GM18909 (cell line): ENCODE measurements around the gene TMEM132D.

Source experiments
- ATAC-seq: cut with Tn5 transposase; IDR thresholded peaks from one replicate; pipeline ENCODE4 v1.9.1; 2021; ENCODE audit warnings: mild to moderate bottlenecking; ENCODE audit not compliant: unreplicated experiment, poor library complexity

TMEM132D gene

GRCh38 chr12:129483111-129483893 is 420.5 kb downstream of the TMEM132D start:
- no peak for ATAC-seq

DNA sequence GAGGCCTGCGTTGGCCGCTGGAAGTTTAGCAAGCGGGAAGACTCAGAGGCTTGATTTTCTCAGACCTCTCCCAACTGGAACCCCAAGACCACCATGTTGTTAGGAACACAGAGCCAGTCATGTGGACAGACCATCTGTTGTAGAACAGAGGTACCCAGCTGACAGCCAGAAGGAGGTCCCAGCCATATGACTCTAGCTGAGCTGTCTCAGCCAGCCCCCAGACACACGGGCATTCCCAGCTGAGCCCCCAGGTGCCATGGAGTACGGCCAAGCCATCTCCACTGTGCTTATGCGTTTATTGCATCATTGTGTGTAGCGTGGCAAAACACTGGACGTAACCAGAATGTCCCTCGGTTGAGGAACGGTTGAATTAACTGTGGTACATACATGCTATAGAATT is 421.9 kb downstream of the TMEM132D start:
- no peak for ATAC-seq

DNA sequence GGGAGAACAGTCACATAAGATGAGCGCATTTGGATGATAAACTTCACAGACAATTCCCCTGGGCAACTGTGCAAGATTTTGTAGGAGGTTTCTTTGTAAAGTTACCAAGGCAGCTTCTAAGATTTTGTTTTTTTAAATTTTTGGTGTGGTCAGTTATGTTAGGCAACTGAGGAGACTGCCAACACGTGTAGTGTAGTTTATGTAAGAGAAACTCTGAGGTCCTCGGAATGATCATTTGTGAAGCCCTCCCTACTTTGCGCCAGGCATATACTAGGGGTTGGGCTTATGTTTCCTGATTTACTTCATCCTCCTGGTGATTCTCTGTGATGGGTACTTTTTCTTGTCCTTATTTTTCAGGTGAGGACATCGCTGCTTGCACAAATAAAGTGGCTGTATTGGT is 433.6 kb downstream of the TMEM132D start:
- ATAC-seq: no peak

- ATAC-seq: no peak
These were observed 436.1 kb downstream of the TMEM132D start for GRCh38 chr12:129467726-129468125.

DNA sequence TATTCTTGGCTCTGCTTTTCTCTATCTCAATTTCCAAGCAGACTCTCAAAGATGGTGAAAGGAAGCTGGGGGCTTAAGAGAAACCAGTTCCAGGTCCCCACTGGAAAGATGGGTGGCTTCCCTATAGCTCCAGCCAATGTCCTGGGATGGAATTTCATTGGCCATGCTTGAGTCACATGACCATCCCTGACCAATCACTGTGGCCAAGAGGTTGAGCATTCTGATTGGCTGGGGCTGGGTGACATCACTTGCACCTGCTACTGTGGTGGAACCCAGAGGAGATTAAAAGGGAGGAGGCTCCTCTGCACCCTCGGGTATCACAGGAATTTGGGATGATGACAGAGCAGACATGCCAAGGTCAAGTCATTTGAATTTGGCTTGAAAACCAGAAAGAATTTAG is 436.5 kb downstream of the TMEM132D start:
- ATAC-seq: no peak

- no peak for ATAC-seq
These were observed 437.3 kb downstream of the TMEM132D start for GRCh38 chr12:129466499-129466898.

- ATAC-seq: no peak
These were observed 443.9 kb downstream of the TMEM132D start for GRCh38 chr12:129459886-129460285.

DNA sequence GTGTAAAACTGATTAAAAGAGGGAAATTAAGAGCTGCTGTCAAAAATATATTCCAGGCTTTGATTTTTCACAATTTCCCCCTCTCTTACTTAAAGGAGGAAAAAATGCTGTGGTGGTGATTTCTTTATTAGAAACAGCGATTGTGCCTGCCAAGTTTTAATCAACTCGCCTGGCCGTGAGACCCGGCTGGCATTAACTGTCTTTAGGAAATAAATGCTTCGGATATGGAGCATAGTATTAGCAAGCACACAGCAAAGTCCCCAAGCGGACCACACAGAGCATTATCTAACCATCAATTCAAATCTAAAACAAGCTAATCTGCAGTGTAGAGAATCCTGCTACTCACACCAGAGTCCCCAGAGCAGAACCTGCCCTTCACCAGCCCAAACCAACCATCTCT is 457.1 kb downstream of the TMEM132D start:
- no peak for ATAC-seq

GRCh38 chr12:129440278-129440677 is 463.5 kb downstream of the TMEM132D start:
- ATAC-seq: no peak

DNA sequence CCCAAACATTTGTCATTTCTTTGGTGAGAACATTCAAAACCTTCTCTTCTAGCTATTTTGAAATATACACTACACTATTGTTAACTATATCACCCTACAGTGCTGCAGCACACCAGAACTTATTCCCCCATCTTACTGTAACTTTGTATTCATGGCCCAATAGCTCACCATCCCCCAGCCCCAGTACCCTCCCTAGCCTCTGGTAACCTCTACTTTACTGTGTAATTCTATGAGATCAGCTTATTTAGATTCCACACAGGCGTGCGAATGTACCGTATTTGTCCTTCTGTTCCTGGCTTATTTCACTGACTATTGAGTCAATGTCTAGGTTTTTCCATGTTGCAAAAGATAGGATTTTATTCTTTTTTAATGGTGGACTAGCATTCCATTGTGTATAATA is 469.0 kb downstream of the TMEM132D start:
- ATAC-seq: no peak

- no peak for ATAC-seq
These were observed 475.4 kb downstream of the TMEM132D start for GRCh38 chr12:129428240-129428936.

- ATAC-seq: no peak
These were observed 480.7 kb downstream of the TMEM132D start for GRCh38 chr12:129423041-129423580.

DNA sequence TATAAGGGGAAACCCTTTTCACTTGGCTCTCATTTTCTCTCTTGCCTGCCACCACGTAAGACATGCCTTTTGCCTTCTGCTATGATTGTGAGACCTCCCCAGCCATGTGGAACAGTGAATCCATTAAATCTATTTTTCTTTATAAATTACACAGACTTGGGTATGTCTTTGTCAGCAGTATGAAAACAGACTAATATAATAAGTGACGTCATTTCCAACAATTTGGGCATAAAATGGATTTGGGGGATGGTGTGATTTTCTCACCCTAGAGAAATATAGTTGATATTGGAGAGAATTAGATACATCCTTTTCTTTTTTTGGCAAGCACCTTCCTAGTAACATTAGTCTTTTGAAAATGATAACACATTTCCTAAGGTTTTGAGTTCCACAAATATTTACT is 490.5 kb downstream of the TMEM132D start:
- ATAC-seq: no peak

DNA sequence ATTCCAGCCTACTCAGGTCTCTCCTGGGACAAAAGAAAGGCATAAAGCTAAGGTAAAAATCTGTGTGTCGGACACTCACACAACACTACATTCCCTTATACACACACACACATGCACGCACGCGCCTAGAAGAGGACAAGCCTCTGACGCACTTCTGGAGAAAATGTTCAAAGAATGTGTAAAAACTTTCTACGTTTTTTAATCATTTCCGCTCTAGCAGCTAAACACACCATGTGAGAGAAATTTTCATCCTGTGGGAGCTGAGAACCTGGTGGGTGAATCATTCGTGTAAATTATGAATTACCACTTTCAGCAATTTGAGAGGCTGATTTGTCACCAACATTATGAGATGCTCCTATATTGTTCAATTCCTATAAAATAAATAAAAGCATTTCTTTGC is 494.5 kb downstream of the TMEM132D start:
- no peak for ATAC-seq

GRCh38 chr12:129404556-129404955 is 499.3 kb downstream of the TMEM132D start:
- ATAC-seq: no peak

DNA sequence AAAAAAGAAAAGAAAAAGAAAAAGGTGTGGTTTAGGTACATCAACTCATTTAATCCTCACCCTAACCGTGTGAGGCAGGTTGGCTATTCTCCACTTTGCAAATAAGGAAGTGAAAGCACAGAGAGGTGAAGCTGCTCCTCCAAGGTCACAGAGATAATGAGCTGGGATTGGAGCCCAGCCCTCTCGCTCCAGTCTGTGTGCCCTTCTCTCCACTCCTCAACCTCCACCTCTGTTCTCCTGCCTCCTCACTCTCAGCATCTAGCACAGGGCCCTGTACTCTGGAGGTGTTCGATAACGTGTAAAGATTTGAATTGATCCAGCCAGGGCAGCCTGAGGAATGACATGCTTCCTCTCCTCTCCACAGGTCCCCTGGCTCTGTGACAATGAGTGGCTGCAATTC is 502.3 kb downstream of the TMEM132D start:
- no peak for ATAC-seq

DNA sequence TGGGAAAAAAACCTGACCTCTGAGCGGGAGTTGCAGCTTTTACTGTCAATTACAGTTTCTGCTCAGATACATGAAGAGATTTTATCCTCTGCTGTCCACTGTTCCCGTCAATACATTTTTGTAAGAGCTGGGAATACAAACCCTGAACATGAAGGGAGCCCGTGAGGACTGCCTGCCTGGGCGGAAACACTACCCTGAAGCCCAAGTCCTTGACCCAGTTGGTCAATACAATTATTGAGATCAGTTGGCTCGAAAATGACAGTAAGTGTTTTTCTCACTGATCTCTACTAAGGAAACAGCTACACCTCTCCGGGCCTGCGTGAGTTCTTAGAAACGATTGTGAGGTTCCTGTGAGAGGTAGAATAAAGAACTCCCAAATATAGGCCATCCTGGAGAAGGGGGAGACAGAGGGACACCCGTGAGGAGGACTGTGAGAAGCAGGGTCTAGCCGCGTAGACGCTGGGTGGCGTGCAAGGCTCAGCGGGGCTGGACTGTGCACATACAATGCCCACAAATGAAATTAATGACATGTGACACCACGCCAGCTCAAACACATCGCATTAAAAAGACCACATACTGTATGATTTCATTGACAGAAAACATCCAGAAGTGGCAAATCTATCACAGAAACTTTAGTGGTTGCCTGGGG is 509.5 kb downstream of the TMEM132D start:
- ATAC-seq: no peak

DNA sequence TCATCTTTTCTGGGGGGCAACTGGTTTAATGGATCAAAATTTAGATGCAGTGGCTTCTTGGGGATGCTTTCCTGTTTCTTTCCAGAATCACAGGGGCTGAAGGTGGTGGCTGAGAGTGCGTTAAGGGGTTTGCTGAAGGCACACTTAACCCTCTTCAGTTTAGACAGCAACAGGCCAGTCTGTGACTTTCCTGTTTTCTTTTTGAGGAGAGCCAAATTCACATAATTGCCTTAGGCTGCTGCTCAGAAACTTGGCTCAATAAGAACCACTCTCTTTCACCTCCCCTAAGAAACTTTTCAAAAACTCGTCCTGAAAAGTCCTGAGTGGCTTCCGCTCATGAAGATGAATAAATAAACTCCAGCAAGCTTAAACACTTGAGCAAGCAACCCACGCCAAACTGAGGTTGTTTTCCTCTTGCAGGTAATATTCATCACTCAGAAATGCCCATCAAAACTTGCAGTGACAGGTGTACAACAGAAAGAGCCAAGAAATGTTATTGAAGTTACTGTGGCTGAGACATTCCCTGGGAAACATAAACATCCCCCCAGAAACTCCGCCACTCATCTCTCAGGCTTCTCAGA is 510.4 kb downstream of the TMEM132D start:
- no peak for ATAC-seq

- no peak for ATAC-seq
These were observed 518.2 kb downstream of the TMEM132D start for GRCh38 chr12:129385637-129385990.

DNA sequence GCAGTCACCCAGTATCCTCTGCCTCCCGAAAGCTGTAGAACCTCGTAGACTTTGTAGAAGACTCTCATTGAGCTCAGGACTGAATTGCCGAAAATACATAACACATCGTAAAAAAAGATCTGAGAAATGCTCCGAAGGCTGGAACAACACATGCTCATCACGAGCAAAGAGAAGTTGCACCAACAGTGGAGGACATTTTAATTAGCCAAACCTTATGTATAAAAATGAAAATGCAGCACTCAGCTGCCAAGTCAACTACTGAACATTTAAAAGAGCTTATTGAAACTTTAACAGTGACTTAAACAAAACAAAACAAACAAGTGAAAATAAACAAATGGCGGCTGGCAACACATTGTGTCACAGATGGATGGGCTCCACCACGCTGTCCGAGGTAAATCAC is 519.9 kb downstream of the TMEM132D start:
- no peak for ATAC-seq

DNA sequence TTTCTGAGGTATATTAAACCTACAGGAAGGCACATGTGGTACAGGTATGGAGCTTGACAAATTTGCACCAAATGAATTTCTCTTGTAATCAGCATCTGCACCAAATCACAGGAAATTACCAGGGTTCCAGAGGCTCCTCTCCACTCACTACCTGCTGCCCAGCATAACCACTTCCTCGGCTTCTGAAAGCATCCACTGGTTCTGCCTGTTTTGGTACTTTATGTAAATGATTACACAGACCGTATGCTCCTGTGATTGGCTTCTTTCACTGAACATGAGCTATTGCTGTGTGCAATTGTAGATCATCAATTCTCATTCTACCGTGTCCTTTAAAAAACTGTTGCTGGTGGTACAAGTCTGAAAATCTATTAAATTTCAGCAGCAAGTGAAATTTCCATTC is 522.1 kb downstream of the TMEM132D start:
- no peak for ATAC-seq
